PFSK-1 (cell line): ENCODE measurements around the gene DGCR2.
A peak's percentile ranks its signal among the peaks of the same experiment; 100 is the strongest.

Experiments
- FOXP2 ChIP-seq: optimal IDR thresholded peaks from 2 replicates; pipeline ENCODE3; 2011; ENCODE audit warnings: borderline replicate concordance, control low read depth, inconsistent platforms; ENCODE audit not compliant: insufficient read depth; ENCODE audit errors: extremely low read length, extremely low read depth
- POLR2AphosphoS5 ChIP-seq: IDR thresholded peaks from 2 replicates; pipeline ENCODE4 v1.6.1; 2012; ENCODE audit warnings: low read depth, mild to moderate bottlenecking, control low read depth, low read length, moderate library complexity
- REST ChIP-seq, 2 experiments: IDR thresholded peaks; 2 replicates each; pipeline versions ENCODE4 v1.6.1 to v1.8.0; 2011 to 2012; ENCODE audit warnings: low read depth in 2 of 2, low read length in 2 of 2, control low read depth in 1 of 2, inconsistent platforms in 1 of 2, mild to moderate bottlenecking in 1 of 2, moderate library complexity in 1 of 2; ENCODE audit not compliant: insufficient read depth in 1 of 2
- SIN3A ChIP-seq: IDR thresholded peaks from 2 replicates; pipeline ENCODE4 v1.6.1; 2012; ENCODE audit warnings: mild to moderate bottlenecking, low read length, moderate library complexity, borderline replicate concordance; ENCODE audit not compliant: insufficient read depth
- TAF1 ChIP-seq: IDR thresholded peaks from 2 replicates; pipeline ENCODE4 v1.6.1; 2012; ENCODE audit warnings: low read length, control low read depth, borderline replicate concordance; ENCODE audit not compliant: insufficient read depth

DGCR2 gene

DNA sequence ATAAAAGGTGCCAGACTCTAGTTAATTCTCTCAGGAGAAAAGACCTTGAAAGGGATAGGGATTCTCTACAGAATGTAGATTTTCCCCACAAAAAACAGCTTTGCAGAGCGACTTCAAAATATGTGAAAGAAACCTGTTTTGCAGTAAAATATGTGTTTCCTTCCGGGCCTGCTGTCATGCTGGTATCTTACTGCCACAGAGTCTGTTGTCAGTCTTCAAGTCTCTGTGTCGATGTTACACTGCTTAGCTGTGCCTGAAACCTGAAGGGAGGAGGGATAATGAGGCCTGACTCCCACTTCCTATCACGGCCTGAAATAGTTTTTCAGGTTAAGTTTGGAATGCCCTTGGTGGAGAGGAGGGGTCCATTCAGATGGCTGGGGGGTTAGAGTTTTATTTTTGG lies 1.7 kb upstream of the DGCR2 start:
- no peak for TF ChIP-seq TAF1
- no peak for TF ChIP-seq POLR2AphosphoS5
- no peak for TF ChIP-seq FOXP2
- no peak for TF ChIP-seq REST (IDR thresholded peaks at IDR 0.05; ENCODE audit: insufficient read depth in 1 of 2, low read depth in 2 of 2, low read length in 2 of 2)
- no peak for TF ChIP-seq SIN3A

DNA sequence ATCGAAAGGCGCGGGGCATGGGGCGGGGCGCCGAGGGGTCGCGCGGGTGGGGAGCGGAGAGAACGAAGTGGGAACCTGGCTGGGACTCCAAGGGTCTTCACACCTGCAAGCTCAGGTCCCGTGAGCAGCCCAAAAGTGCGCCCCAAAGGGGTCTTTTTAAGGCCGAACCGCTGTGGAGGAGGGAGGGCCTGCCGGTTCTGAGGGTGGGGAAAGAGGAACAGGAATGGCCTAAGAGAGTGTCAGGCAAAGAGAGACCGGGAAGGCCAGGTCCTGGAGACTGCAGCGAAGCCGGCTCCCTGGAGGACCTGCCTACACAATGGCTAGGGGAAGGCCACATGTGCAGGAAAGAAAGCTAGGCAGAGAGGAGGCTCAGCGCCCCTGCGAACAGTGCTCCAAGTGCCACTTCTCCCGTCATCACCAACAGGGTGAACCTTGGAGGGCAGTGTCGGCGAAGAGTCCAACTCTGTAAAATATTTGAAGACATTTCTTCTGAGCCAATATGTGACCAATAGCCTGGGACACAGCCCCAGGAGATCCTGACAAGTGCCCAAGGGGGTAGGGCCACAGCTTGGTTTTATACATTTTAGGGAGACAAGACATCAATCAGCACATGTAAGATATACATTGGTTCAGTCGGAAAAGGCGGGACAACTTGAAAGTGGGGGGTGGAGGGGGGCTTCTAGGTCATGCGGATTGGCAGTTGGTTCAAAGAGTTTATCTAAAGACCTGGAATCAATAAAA lies 710 bp upstream of the DGCR2 start:
- no peak for TF ChIP-seq POLR2AphosphoS5
- TF ChIP-seq SIN3A, result no peak
- no peak for TF ChIP-seq TAF1
- no peak for TF ChIP-seq FOXP2
- TF ChIP-seq REST (IDR thresholded peaks at IDR 0.05; ENCODE audit: insufficient read depth in 1 of 2, low read depth in 2 of 2, low read length in 2 of 2), result no peak

DNA sequence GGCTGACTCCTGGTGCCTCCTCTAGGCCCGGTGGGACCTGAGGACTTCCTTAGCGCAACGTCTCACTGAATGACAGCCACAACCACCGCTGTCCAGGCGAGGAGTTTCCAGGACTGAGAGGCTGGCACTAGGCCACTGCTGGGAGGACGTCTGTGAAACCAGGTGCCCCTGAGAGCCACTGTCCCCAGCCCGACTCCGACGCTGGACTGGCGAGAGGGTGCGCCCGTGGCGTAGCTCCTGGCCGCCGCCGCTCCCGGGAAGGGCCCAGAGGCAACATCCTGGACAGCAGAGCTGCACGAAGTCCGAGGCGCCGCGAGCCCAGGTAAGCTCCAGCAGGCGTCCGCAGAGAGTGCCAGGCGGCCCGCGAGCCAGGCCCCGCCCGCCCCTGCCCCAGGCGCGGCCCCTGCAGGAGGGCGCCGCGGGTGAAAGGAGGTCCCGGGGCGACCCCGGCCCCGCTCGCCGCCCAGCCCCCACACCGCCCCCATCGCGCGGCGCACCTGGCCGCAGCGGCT lies 525 bp downstream of the DGCR2 start:
- TF ChIP-seq SIN3A (peak; percentile 17; the same call in 1 of the 2 replicates), TAF1 (no peak)

DNA sequence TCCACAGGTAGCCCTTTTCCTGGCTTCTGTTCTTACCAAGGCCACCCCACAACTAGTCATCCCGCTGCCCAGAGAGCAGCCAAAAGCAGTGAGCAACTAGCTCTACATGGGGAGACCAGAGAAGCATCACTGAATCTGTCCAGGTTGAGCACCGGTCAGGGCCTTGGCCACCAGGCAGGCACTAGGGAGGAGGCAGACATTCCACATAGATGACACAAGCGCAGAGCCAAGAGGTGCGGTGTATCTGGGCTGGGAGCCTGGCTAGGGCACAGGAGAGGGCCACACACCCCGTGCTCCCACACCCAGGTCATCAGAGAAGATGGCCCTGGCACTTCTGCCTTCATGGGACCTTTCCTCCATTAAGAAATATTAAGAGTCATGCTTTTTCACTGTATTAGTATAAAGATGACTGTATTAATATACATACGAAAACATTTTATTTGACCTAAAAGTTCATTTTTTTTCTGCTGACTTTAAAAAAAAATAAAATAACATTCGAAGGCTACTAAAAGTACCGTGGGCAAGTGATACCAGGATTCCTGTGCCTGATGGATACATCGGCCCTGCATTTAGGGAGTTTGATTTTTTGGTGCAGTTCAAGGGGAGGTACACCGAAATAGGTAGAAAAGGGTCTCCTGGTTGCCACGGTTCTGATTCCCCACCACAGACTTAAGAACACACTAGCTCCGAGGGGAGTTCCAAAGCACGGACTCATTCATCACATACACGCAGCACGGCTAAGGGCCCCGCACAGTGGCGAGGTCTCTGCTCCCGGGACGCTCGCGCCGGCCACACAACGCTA lies 1.2 kb downstream of the DGCR2 start:
- no peak for TF ChIP-seq SIN3A

- TF ChIP-seq TAF1, result no peak
- TF ChIP-seq FOXP2, result no peak
- no peak for TF ChIP-seq POLR2AphosphoS5
- no peak for TF ChIP-seq REST (IDR thresholded peaks at IDR 0.05; ENCODE audit: insufficient read depth in 1 of 2, low read depth in 2 of 2, low read length in 2 of 2)
- TF ChIP-seq SIN3A, result no peak
Observed at GRCh38 chr22:19119949-19120348, 2.3 kb downstream of the DGCR2 start.
